Smooth muscle cell (in vitro differentiated cells): ENCODE data around the gene ARHGAP9. TPM values are rescaled to one million over a fixed set of nuclear protein-coding genes. Genes with fewer than 3 reads are reported as not detected.

Source experiments
- DNase-seq: peaks from one replicate; lab custom pipeline; 2025; ENCODE audit not compliant: unreplicated experiment; lab: John Stamatoyannopoulos, UW
- H2AFZ ChIP-seq: fragments of 200-600 bp; sonication (generic); 2 replicates; pipeline ENCODE4 v1.6.0; 2016; ENCODE audit warnings: antibody characterized with exemption, low read depth, mild to moderate bottlenecking
- H3F3A ChIP-seq: fragments of 200-600 bp; sonication (generic); 2 replicates; pipeline ENCODE4 v1.6.0; 2017; ENCODE audit warnings: antibody characterized with exemption, low read depth
- H3K27ac ChIP-seq: fragments of 200-600 bp; sonication (generic); 2 replicates; pipeline ENCODE4 v1.5.1; 2016; ENCODE audit warnings: low read depth, mild to moderate bottlenecking
- H3K27me3 ChIP-seq: fragments of 200-600 bp; sonication (generic); 2 replicates; pipeline ENCODE4 v1.6.1; 2016; ENCODE audit warnings: low read depth, mild to moderate bottlenecking
- H3K36me3 ChIP-seq: fragments of 200-600 bp; sonication (generic); 2 replicates; pipeline ENCODE4 v1.5.1; 2016; ENCODE audit warnings: low read depth
- H3K4me1 ChIP-seq: fragments of 200-600 bp; sonication (generic); 2 replicates; pipeline ENCODE4 v1.5.1; 2016; ENCODE audit warnings: low read depth
- H3K4me2 ChIP-seq: fragments of 200-600 bp; sonication (generic); 2 replicates; pipeline ENCODE4 v1.6.0; 2016; ENCODE audit warnings: mild to moderate bottlenecking
- H3K4me3 ChIP-seq: fragments of 200-600 bp; sonication (generic); 2 replicates; pipeline ENCODE4 v1.5.1; 2016; ENCODE audit warnings: mild to moderate bottlenecking
- H3K79me2 ChIP-seq: fragments of 200-600 bp; sonication (generic); 2 replicates; pipeline ENCODE4 v1.6.0; 2016; ENCODE audit warnings: low read depth, mild to moderate bottlenecking
- H3K9ac ChIP-seq: fragments of 200-600 bp; sonication (generic); 2 replicates; pipeline ENCODE4 v1.6.0; 2016; ENCODE audit warnings: low read depth
- H3K9me3 ChIP-seq: fragments of 200-600 bp; sonication (generic); replicated peaks from 2 replicates; pipeline ENCODE4 v1.5.1; 2016; ENCODE audit warnings: low read depth
- H4K20me1 ChIP-seq: fragments of 200-600 bp; sonication (generic); 2 replicates; pipeline ENCODE4 v1.6.0; 2016; ENCODE audit warnings: low read depth
- WGBS: methylation state at CpG from one replicate; pipeline ENCODE4 v1.1.7; 2016; ENCODE audit warnings: low lambda C conversion rate; 5-methylcytosine and 5-hydroxymethylcytosine counted together
- polyA plus RNA-seq: library from polyadenylated mRNA; unstranded; fragments of >200 nt; fragmentation: Nextera tagmentation; extraction: Ambion mirVana; gene quantifications from 2 replicates; pipeline ENCODE4 v1.2.1, GENCODE V29; 2016
- total RNA-seq: library from RNA; depleted of rRNA; stranded (reverse); fragments of >200 nt; gene quantifications from 2 replicates; pipeline ENCODE4 v1.2.3, GENCODE V29; 2014
- TF ChIP-seq, protein P1 (sequence below): fragments of 200-600 bp; sonication (generic); IDR thresholded peaks from 2 replicates; pipeline ENCODE4 v1.5.1; 2017; ENCODE audit warnings: borderline replicate concordance, mild to moderate bottlenecking, antibody characterized with exemption; ENCODE audit not compliant: insufficient read depth, poor library complexity, severe bottlenecking

The ARHGAP9 gene
- total and polyA plus RNA-seq, 2 experiments from 2014 or later, result 1.3 TPM; not detected in 1

DNA sequence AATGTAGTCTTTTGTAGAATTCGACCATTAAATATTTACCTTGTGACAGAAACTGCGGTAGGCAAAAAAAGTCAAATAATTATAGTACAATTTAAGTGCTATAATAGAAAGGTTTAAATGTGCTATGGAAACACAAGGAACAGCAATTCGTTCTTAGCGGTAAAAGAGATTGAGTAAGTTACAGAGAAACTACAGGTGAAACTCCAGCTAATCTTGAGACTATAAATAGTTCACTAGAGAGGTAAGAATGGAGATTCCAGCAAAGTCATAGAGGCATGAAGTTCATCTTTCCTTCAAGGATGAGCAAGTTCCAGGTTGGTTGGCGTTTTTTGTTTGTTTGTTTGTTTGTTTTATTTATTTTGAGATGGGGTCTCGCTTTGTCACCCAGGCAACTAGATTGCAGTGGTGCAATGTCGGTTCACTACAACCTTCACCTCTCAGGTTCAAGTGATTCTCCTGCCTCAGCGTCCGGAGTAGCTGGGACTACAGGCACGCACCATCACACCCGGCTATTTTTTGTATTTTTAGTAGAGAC is 47.9 kb downstream of the ARHGAP9 start:
- H3K4me3 ChIP-seq, result peak overlapping the region; percentile 53
- no peaks in the 10 kb centered on the region for H4K20me1 ChIP-seq
- TF ChIP-seq, protein P1, sequence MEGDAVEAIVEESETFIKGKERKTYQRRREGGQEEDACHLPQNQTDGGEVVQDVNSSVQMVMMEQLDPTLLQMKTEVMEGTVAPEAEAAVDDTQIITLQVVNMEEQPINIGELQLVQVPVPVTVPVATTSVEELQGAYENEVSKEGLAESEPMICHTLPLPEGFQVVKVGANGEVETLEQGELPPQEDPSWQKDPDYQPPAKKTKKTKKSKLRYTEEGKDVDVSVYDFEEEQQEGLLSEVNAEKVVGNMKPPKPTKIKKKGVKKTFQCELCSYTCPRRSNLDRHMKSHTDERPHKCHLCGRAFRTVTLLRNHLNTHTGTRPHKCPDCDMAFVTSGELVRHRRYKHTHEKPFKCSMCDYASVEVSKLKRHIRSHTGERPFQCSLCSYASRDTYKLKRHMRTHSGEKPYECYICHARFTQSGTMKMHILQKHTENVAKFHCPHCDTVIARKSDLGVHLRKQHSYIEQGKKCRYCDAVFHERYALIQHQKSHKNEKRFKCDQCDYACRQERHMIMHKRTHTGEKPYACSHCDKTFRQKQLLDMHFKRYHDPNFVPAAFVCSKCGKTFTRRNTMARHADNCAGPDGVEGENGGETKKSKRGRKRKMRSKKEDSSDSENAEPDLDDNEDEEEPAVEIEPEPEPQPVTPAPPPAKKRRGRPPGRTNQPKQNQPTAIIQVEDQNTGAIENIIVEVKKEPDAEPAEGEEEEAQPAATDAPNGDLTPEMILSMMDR, result no peak
- H3K36me3 ChIP-seq, result no peaks in the 10 kb centered on the region
- no peaks in the 10 kb centered on the region for H3K9me3 ChIP-seq
- no peak for DNase-seq
- H3K9ac ChIP-seq, result peak overlapping the region; percentile 94
- no peaks in the 10 kb centered on the region for H3K27me3 ChIP-seq
- no peaks in the 10 kb centered on the region for H3F3A ChIP-seq
- 96% methylated on average over 11 of the region's 11 CpGs for WGBS
- H3K79me2 ChIP-seq, result peaks cover 23% of the 10 kb centered on the region
- H3K27ac ChIP-seq, result peak overlapping the region; percentile 92
- H3K4me1 ChIP-seq, result peaks cover 11% of the 10 kb centered on the region
- peak overlapping the region; percentile 85 for H3K4me2 ChIP-seq
- H2AFZ ChIP-seq, result peak overlapping the region; percentile 92

DNA sequence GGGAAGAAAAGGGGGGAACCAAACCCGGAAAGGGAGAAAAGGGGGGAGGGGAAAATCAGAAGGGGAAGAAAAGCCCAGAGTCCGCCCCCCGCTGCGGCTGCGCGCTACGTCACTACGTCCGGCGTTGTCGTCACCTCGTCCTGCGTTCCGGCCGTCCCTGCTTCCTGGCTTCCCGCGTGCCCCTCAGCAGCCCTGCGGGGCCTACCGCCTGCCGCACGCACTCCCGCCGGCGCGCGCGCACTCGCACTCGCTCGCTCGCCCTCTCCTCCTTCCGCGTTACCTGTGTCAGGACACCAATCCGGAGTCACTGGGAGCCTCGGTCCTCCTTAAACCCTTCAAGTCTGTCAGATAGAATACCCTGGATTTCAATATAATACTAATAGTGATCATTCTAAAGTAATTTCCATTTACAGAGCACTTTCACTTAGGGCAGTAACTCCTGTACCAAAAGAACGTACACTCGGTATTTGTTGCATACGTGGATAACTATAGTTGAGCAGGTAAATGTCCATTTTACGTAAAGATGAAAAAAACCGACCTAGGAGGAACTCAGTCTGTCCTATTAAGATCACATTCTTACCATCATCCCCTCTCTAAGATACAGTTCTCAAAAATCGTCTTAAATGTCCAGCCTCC is 48.6 kb downstream of the ARHGAP9 start, which contains the start of gene R3HDM2:
R3HDM2 (minus strand) TSS at position 113 of the 636 bp plus-strand sequence. CDS start 120,615 bp downstream, outside the sequence.
- WGBS, result 6% methylated on average over 41 of the region's 41 CpGs

DNA sequence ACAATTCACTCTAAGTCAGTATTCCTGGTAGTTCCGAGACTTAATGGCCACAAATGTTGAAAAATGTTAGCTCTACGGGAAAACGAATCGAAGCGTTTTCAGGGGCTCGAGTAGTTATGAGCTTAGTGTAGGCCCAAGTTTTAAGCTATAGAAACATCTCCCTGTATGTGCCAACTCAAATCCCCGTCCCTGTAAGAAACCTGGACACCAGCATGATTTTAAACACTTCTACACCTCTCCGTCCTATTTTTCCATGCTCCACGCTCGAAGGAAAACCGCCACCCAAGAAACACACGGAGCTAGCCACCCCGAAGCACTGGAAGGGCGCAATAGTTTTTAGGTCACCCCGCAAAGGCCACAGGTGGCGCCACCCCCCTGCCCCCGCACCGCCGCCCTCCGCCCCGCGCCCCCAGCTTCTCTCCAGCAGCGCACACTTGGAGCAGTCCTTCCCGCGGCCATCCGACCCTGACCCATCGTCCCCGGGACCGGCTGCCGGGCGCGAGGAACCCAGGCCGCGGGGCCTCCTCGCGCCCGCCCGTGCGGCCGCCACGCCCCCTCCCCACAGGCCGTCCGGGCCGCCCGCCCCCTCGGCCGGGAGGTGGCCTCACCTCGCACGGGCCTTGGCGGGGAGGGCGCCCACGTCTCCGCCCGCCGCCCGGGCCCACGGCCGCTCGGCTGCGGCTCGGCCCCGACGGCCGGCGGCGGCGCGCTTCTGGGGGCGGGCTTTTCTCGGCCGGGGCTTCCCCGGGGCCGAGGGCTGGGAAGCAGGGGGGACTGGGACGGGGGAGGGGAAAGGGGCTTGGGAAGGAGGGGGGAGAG is 49.3 kb downstream of the ARHGAP9 start:
- DNase-seq, result peak; percentile 54
- peak overlapping the region; percentile 53 for H3K4me3 ChIP-seq
- peaks cover 34% of the 10 kb centered on the region for H3K79me2 ChIP-seq
- WGBS, result 2% methylated on average over 22 of the region's 74 CpGs
- peak overlapping the region; percentile 94 for H3K9ac ChIP-seq
- no peaks in the 10 kb centered on the region for H3F3A ChIP-seq
- H3K36me3 ChIP-seq, result no peaks in the 10 kb centered on the region
- H2AFZ ChIP-seq, result peak overlapping the region; percentile 31
- H3K9me3 ChIP-seq, result no peaks in the 10 kb centered on the region
- H3K27ac ChIP-seq, result peak overlapping the region; percentile 92
- TF ChIP-seq, protein P1, result peak; percentile 14
- peaks cover 11% of the 10 kb centered on the region for H3K4me1 ChIP-seq
- peak overlapping the region; percentile 85 for H3K4me2 ChIP-seq
- H4K20me1 ChIP-seq, result no peaks in the 10 kb centered on the region
- no peaks in the 10 kb centered on the region for H3K27me3 ChIP-seq

More for the DNA sequence above, 48.6 kb downstream of the ARHGAP9 start, which contains the start of gene R3HDM2:
- Histone ChIP-seq H4K20me1 (no peaks in the 10 kb centered on the region), H3K4me2 (peak within 1 kb of the TSS; percentile 85), H3K27me3 (no peaks in the 10 kb centered on the region), H3K27ac (peak within 1 kb of the TSS; percentile 92), H3K9ac (peak within 1 kb of the TSS; percentile 94), H3K9me3 (no peaks in the 10 kb centered on the region), H3K79me2 (peaks cover 30% of the 10 kb centered on the region), H3F3A (no peaks in the 10 kb centered on the region), H3K36me3 (no peaks in the 10 kb centered on the region), H3K4me3 (peak within 1 kb of the TSS; percentile 53), H3K4me1 (peaks cover 11% of the 10 kb centered on the region), H2AFZ (peak within 1 kb of the TSS; percentile 92)
- TF ChIP-seq, protein P1, result no peak
- peak; percentile 74 for DNase-seq
